GM12865 (cell line): ENCODE measurements around the gene HSPBP1.

ENCODE experiments used
- DNase-seq: peaks from one replicate; pipeline ENCODE4 v3.0.0; 2010; ENCODE audit warnings: low read depth
- H3K4me3 ChIP-seq: 2 replicates; pipeline ENCODE4 v1.5.1; 2011; ENCODE audit warnings: mild to moderate bottlenecking, low read depth, low read length, control low read depth
- CTCF ChIP-seq: IDR thresholded peaks from 2 replicates; pipeline ENCODE4 v1.5.1; 2011; ENCODE audit warnings: low read length, control low read depth, low read depth, inconsistent platforms; ENCODE audit not compliant: insufficient read depth; ENCODE audit errors: missing control alignments

HSPBP1 gene

DNA sequence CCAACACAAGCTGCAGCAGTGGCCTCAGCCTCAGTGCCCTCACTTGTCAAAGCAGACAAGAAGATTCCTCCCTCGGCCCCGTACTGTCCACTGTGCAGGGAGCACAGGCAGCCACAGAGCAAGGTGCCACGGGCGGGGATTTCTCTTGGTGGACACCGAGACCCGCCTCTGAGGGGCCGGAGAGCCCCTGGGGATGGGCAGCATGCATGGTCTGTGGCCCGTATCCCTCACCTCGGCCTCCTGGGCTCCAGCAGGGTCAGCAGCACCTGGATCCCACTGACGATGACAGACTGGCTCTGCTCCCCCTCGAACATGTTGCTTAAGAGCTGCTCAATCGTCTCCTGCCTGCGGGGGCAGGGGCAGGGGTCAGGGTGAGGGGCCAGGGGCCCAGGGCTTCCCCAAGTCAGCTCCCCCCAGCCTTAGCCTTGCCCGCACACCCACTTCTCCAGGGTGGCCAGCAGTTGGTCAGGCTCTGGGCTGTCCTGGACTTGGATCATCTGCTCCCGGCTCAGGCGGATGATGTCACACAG is 37.9 kb downstream of the HSPBP1 start:
- no peak overlapping the region for H3K4me3 ChIP-seq
- DNase-seq = no peak
- TF ChIP-seq CTCF = no peak

- no peak for TF ChIP-seq CTCF
- DNase-seq = no peak
- no peak overlapping the region for H3K4me3 ChIP-seq
Observed at GRCh38 chr19:55241143-55241934, 38.6 kb downstream of the HSPBP1 start.

- no peak for TF ChIP-seq CTCF
- H3K4me3 ChIP-seq = no peak overlapping the region
- DNase-seq = no peak
Observed at GRCh38 chr19:55240713-55241020, 39.2 kb downstream of the HSPBP1 start.

DNA sequence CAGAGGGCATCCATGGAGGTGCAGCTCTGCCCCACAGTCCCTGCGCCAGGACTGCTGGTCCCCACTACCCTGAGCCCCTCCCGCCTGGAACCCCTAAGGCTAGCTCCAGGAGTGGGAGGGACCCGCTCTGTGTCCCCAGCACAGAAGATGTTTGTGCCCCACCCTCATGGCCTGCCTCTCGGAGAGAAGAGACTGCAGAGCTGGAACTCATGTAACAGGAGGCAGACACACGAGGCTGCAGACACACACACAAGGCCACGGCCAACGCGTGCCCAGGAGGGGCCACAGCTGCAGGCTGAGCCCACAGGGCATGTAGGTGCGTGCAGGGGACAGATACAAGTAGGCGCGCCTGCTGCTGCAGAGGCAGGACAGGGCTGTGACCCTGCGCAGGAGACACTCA is 40.9 kb downstream of the HSPBP1 start:
- no peak overlapping the region for H3K4me3 ChIP-seq
- DNase-seq = no peak
- no peak for TF ChIP-seq CTCF

GRCh38 chr19:55238030-55238429 is 41.9 kb downstream of the HSPBP1 start:
- no peak overlapping the region for H3K4me3 ChIP-seq
- DNase-seq = no peak
- no peak for TF ChIP-seq CTCF

DNA sequence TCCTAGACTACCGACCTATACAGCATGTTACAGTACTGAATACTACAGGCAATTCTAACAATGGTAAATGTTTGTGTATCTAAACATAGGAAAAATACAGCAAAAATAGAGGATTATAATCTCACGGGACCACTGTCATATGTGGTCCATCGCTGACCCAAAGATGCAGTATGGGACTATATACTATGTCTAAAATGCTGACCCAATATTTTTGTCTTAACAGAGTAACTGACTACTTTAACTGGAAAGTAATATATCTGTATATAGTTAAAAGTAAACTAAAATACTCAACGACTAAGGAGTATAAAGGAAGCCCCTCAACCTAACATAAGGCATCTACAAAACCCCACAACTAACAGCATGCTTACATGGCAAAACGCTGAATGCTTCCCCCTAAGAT is 46.9 kb downstream of the HSPBP1 start:
- no peak overlapping the region for H3K4me3 ChIP-seq
- TF ChIP-seq CTCF = no peak
- DNase-seq = no peak

GRCh38 chr19:55232286-55232602 is 47.7 kb downstream of the HSPBP1 start:
- no peak for DNase-seq
- H3K4me3 ChIP-seq = no peak overlapping the region
- no peak for TF ChIP-seq CTCF
